Endothelial cell of umbilical vein (primary cell): ENCODE measurements around the gene COQ8B. TPM values are rescaled to one million over a fixed set of nuclear protein-coding genes. Genes with fewer than 3 reads are reported as not detected.
"Not testable (repeated sequence)": the region's sequence is repeated elsewhere in the genome, so short reads cannot be mapped to it uniquely, and the experiment has no call there.

Experiments
- BruUV-seq: library from RNA; stranded (reverse); fragments of 400-500 nt; replicated peaks from 2 replicates; lab custom pipeline; 2021; lab: Mats Ljungman, UMichigan
- CTCF ChIA-PET: fragments of 300-600, 350-600 bp; sonication (Branson Sonifier 250); formaldehyde crosslinking; loops from one replicate; lab custom pipeline; 2021; ENCODE audit warnings: antibody characterized with exemption, inconsistent platforms; lab: Charles Lee
- POLR2A ChIA-PET: fragments of 300-600, 350-600 bp; sonication (Branson Sonifier 250); formaldehyde crosslinking; loops from one replicate; lab custom pipeline; 2021; ENCODE audit warnings: antibody characterized with exemption, inconsistent platforms; lab: Charles Lee
- DNase-seq: peaks from one replicate; pipeline ENCODE4 v3.0.0-alpha.2; 2011; ENCODE audit warnings: low read depth, low spot score
- FAIRE-seq: peaks from 2 replicates; lab custom pipeline; 2011; peaks lifted over from hg19 to GRCh38; lab: Jason Lieb, UNC
- H2AFZ ChIP-seq: 2 replicates; pipeline ENCODE4 v1.6.0; 2012; ENCODE audit warnings: low read depth, low read length, control low read depth, inconsistent platforms
- H3K27ac ChIP-seq: 2 replicates; pipeline ENCODE4 v1.5.1; 2011; ENCODE audit warnings: low read depth, mild to moderate bottlenecking, control low read depth, low read length, moderate library complexity; ENCODE audit not compliant: insufficient read depth
- H3K27me3 ChIP-seq, 2 experiments: 2 replicates each; pipeline versions ENCODE4 v1.6.0 to v1.6.1; 2011; ENCODE audit warnings: low read length in 2 of 2, mixed read lengths in 1 of 2; ENCODE audit not compliant: control insufficient read depth in 2 of 2, insufficient read depth in 2 of 2
- H3K36me3 ChIP-seq, 2 experiments: 2 replicates in 1 of 2; 3 replicates in 1 of 2; pipeline ENCODE4 v1.5.1; 2011; ENCODE audit warnings: low read length in 2 of 2, mild to moderate bottlenecking in 1 of 2, moderate library complexity in 1 of 2; ENCODE audit not compliant: control insufficient read depth in 2 of 2, insufficient read depth in 2 of 2; ENCODE audit errors: extremely low read depth in 1 of 2
- H3K4me1 ChIP-seq: 3 replicates; pipeline ENCODE4 v1.5.1; 2011; ENCODE audit warnings: mild to moderate bottlenecking, low read length; ENCODE audit not compliant: control insufficient read depth, insufficient read depth; ENCODE audit errors: extremely low read depth
- H3K4me2 ChIP-seq: 2 replicates; pipeline ENCODE4 v1.6.1; 2011; ENCODE audit warnings: low read length, control low read depth, mixed read lengths; ENCODE audit not compliant: insufficient read depth
- H3K4me3 ChIP-seq, 3 experiments: fragments of 200-600 bp in 1 of 3; sonication (generic), shearing (Covaris generic) in 1 of 3; replicated peaks in 1 of 3; 2 replicates each; pipeline ENCODE4 v1.5.1; 2011 to 2016; ENCODE audit warnings: control low read depth in 3 of 3, low read length in 3 of 3, mild to moderate bottlenecking in 2 of 3, inconsistent platforms in 1 of 3, low read depth in 1 of 3, moderate library complexity in 1 of 3; ENCODE audit not compliant: insufficient read depth in 1 of 3
- H3K79me2 ChIP-seq: 2 replicates; pipeline ENCODE4 v1.6.0; 2012; ENCODE audit warnings: low read length, inconsistent platforms; ENCODE audit not compliant: control insufficient read depth, insufficient read depth
- H3K9ac ChIP-seq: replicated peaks from 2 replicates; pipeline ENCODE3; 2011; ENCODE audit warnings: low read length, control low read depth; ENCODE audit not compliant: insufficient read depth; ENCODE audit errors: extremely low read depth
- H3K9me1 ChIP-seq: replicated peaks from 3 replicates; pipeline ENCODE4 v1.6.0; 2011; ENCODE audit warnings: mild to moderate bottlenecking, low read length; ENCODE audit not compliant: control insufficient read depth, insufficient read depth; ENCODE audit errors: extremely low read depth
- H3K9me3 ChIP-seq: replicated peaks from 2 replicates; pipeline ENCODE4 v1.5.1; 2012; ENCODE audit warnings: low read length, inconsistent platforms; ENCODE audit not compliant: control insufficient read depth, insufficient read depth
- H4K20me1 ChIP-seq: replicated peaks from 2 replicates; pipeline ENCODE3; 2011; ENCODE audit warnings: mild to moderate bottlenecking, low read length; ENCODE audit not compliant: control insufficient read depth, insufficient read depth; ENCODE audit errors: extremely low read depth
- CTCF ChIP-seq, 2 donors: IDR thresholded peaks; 1 replicate in 1 of 2; 2 replicates in 1 of 2; pipeline ENCODE4 v1.5.1; 2011; ENCODE audit warnings: low read length in 2 of 2, mild to moderate bottlenecking in 2 of 2, moderate library complexity in 2 of 2, control low read depth in 1 of 2, inconsistent platforms in 1 of 2, low read depth in 1 of 2; ENCODE audit not compliant: insufficient read depth in 1 of 2; ENCODE audit errors: extremely low read depth in 1 of 2
- EZH2 ChIP-seq: IDR thresholded peaks from 2 replicates; pipeline ENCODE4 v1.6.1; 2012; ENCODE audit warnings: borderline replicate concordance, low read depth, mild to moderate bottlenecking, moderate library complexity, low read length, inconsistent platforms; ENCODE audit not compliant: severe bottlenecking
- FOS ChIP-seq: IDR thresholded peaks from 2 replicates; pipeline ENCODE4 v1.6.1; 2011; ENCODE audit warnings: mild to moderate bottlenecking, low read length, moderate library complexity, borderline replicate concordance; ENCODE audit not compliant: insufficient read depth
- GATA2 ChIP-seq: IDR thresholded peaks from 2 replicates; pipeline ENCODE4 v1.7.0; 2011; ENCODE audit warnings: low read depth, mild to moderate bottlenecking, moderate library complexity, mixed read lengths, low read length; ENCODE audit not compliant: insufficient read length, insufficient read depth
- JUN ChIP-seq: IDR thresholded peaks from 2 replicates; pipeline ENCODE4 v1.6.1; 2011; ENCODE audit warnings: borderline replicate concordance, low read depth; ENCODE audit not compliant: insufficient read length, insufficient read depth
- MAX ChIP-seq: IDR thresholded peaks from 2 replicates; pipeline ENCODE4 v1.6.1; 2011; ENCODE audit not compliant: insufficient read depth, insufficient read length
- MYC ChIP-seq: IDR thresholded peaks from one replicate; pipeline ENCODE4 v1.6.1; 2011; ENCODE audit warnings: mild to moderate bottlenecking, low read depth, low read length
- POLR2A ChIP-seq: IDR thresholded peaks from 2 replicates; pipeline ENCODE4 v1.6.1; 2012; ENCODE audit warnings: low read depth, mild to moderate bottlenecking, control low read depth, low read length
- POLR2AphosphoS5 ChIP-seq: IDR thresholded peaks from 2 replicates; pipeline ENCODE4 v1.6.1; 2012; ENCODE audit warnings: low read depth, mild to moderate bottlenecking, control low read depth, low read length, moderate library complexity; ENCODE audit not compliant: insufficient read depth
- dilution Hi-C: fragments of 300-500 bp; cut with MboI; formaldehyde crosslinking; loops from one replicate; pipeline ENCODE4 v1.15.0; 2019; ENCODE audit warnings: low sequenced_read_pairs; ENCODE audit not compliant: extremely low pct_ligation_motif_present
- intact Hi-C: fragments of 100-400 bp; cut with micrococcal nuclease; formaldehyde crosslinking; loops from one replicate; pipeline ENCODE4 v1.10.0; 2022
- polyA plus RNA-seq, 4 experiments: library from polyadenylated mRNA; depleted of rRNA in 3 of 4; stranded (reverse) in 3 of 4; unstranded in 1 of 4; fragments of >200 nt; gene quantifications; 2 replicates each; pipeline versions ENCODE4 v1.2.1 to v1.2.3, GENCODE V29; 2011 to 2012; ENCODE audit warnings: missing spikeins in 1 of 4
- total RNA-seq: library from RNA; stranded (reverse); gene quantifications from 2 replicates; pipeline ENCODE4 v1.2.3, GENCODE V29; 2021

Gene COQ8B
- total and polyA plus RNA-seq, 2 donors (not counting 3 experiments of a cell fraction or from before 2014, with no cell fraction given): 16.2 to 19.2 TPM

DNA sequence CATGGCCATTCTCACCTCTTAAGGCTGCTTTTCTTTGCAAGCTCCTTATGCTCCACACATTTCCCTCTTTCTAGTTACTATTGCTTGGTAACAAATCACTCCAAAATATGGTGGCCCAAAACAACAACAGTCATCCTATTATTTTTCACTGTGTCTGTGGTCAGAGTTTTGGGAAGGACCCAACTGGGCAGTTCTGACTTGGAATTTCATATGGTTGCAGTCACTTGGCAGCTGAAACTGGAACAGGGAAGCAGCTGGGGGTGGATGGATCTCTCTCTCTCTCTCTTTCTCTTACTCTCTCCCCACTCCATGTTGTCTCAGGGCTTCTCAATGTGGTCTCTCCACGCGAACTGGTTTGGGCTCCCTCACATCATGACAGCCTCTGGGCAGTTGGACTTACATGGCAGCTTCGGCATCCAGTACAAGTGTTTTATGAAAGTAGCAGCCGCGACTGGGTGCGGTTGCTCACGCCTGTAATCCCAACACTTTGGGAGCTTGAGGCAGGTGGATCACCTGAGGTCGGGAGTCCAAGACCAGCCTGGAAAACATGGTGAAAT is 65.9 kb downstream of the COQ8B start:
- H3K4me2 ChIP-seq: no peak overlapping the region
- DNase-seq: no peak

GRCh38 chr19:40649903-40650675 is 66.6 kb downstream of the COQ8B start:
- H3K27ac ChIP-seq, H3K9me1 ChIP-seq, H3K36me3 ChIP-seq, DNase-seq, H2AFZ ChIP-seq, H4K20me1 ChIP-seq, H3K4me2 ChIP-seq, POLR2A ChIA-PET, H3K9me3 ChIP-seq, dilution Hi-C loops, H3K9ac ChIP-seq, H3K4me3 ChIP-seq, intact Hi-C loops, H3K79me2 ChIP-seq, FAIRE-seq, BruUV-seq, H3K27me3 ChIP-seq: not testable (repeated sequence)
- H3K4me1 ChIP-seq: peaks cover 16% of the 10 kb centered on the region
- CTCF ChIA-PET: interaction anchor here (2.0 kb wide), 1 partner anchor 11 kb away, joined by 6 read pairs; no protein-coding TSS in a partner anchor

More for the DNA sequence above, 65.9 kb downstream of the COQ8B start:
- ChIA-PET CTCF (interaction anchor here (1.2 to 2.0 kb wide), 3 partner anchors 10 to 16 kb away, joined by 4 to 10 read pairs (median 6); no protein-coding TSS in a partner anchor), POLR2A (no interaction called here)
- Histone ChIP-seq H3K27ac (no peak overlapping the region), H3K4me3 (no peak overlapping the region), H3K27me3 (no peaks in the 10 kb centered on the region), H3K9ac (no peak overlapping the region), H3K9me3 (no peaks in the 10 kb centered on the region), H3K4me1 (peaks cover 11% of the 10 kb centered on the region), H4K20me1 (no peaks in the 10 kb centered on the region), H2AFZ (no peak overlapping the region), H3K36me3 (no peaks in the 10 kb centered on the region), H3K9me1 (no peaks in the 10 kb centered on the region), H3K79me2 (no peaks in the 10 kb centered on the region)
- no peak for FAIRE-seq
- no TSS peak for BruUV-seq
- dilution Hi-C loops (no loop called here), intact Hi-C loops (no loop called here)
- TF ChIP-seq MAX (no peak), MYC (no peak), EZH2 (no peak), JUN (no peak), CTCF (IDR thresholded peaks at IDR 0.05; ENCODE audit: extremely low read depth in 1 of 2, insufficient read depth in 1 of 2, low read depth in 1 of 2, low read length in 2 of 2) (no peak), POLR2A (no peak), GATA2 (no peak), FOS (no peak), POLR2AphosphoS5 (no peak)
